ENCODE data around the gene GLYR1. TPM values are rescaled to one million over a fixed set of nuclear protein-coding genes. Genes with fewer than 3 reads are reported as not detected.

Gene GLYR1
- total and polyA plus RNA-seq, 4 donors: 18.1 to 50.2 (median 40.6) TPM

DNA sequence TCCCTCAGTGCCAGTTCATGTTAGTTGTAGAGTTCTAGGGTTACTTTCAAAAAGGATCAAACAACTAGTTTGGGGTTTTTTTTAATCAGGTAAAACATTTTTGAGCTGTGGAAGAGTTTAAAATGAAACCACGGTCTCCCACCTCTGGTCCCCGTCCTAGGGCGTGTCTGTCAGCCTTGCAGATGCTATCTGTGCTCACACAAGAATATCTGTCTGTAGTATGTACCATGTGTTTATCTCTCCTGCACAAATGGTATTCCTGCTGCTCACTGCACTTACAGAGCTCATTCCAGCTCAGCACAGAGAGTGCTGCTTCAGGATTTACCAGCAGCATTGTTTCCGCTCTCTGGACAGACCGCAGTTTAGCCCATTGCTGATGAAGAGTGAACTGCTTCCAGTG lies 39.1 kb upstream of the GLYR1 start:
- Histone ChIP-seq H3K36me3 (ENCODE audit: control insufficient read depth in 4 of 4, insufficient read depth in 3 of 4, low read depth in 1 of 4, low read length in 3 of 4) (peaks cover 16 to 82% (median 59%) of the 10 kb centered on the region in 4 donors), H3K4me3 (ENCODE audit: low read depth in 1 of 3, low read length in 3 of 3) (no peak overlapping the region), H3K9me3 (ENCODE audit: control insufficient read depth in 4 of 4, low read length in 3 of 4) (no peaks in the 10 kb centered on the region), H3K27ac (ENCODE audit: low read depth in 1 of 2, low read length in 2 of 2) (no peak overlapping the region), H3K27me3 (ENCODE audit: control insufficient read depth in 4 of 4, insufficient read depth in 4 of 4, low read length in 3 of 4) (no peaks in the 10 kb centered on the region), H3K9ac (ENCODE audit: low read depth in 1 of 2, low read length in 2 of 2) (no peak overlapping the region), H3K4me1 (ENCODE audit: control insufficient read depth in 4 of 4, insufficient read depth in 4 of 4, low read length in 3 of 4) (peaks cover 0 to 14% (median 10%) of the 10 kb centered on the region in 4 donors)
- TF ChIP-seq EGR1 (IDR thresholded peaks at IDR 0.05; ENCODE audit: low read depth in 2 of 2): no peak
- TF ChIP-seq NR2F2 (IDR thresholded peaks at IDR 0.05): no peak
- no peak for TF ChIP-seq FOXA1 (IDR thresholded peaks at IDR 0.05)
- TF ChIP-seq, protein P1, sequence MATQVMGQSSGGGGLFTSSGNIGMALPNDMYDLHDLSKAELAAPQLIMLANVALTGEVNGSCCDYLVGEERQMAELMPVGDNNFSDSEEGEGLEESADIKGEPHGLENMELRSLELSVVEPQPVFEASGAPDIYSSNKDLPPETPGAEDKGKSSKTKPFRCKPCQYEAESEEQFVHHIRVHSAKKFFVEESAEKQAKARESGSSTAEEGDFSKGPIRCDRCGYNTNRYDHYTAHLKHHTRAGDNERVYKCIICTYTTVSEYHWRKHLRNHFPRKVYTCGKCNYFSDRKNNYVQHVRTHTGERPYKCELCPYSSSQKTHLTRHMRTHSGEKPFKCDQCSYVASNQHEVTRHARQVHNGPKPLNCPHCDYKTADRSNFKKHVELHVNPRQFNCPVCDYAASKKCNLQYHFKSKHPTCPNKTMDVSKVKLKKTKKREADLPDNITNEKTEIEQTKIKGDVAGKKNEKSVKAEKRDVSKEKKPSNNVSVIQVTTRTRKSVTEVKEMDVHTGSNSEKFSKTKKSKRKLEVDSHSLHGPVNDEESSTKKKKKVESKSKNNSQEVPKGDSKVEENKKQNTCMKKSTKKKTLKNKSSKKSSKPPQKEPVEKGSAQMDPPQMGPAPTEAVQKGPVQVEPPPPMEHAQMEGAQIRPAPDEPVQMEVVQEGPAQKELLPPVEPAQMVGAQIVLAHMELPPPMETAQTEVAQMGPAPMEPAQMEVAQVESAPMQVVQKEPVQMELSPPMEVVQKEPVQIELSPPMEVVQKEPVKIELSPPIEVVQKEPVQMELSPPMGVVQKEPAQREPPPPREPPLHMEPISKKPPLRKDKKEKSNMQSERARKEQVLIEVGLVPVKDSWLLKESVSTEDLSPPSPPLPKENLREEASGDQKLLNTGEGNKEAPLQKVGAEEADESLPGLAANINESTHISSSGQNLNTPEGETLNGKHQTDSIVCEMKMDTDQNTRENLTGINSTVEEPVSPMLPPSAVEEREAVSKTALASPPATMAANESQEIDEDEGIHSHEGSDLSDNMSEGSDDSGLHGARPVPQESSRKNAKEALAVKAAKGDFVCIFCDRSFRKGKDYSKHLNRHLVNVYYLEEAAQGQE (IDR thresholded peaks at IDR 0.05): no peak
- no peak for TF ChIP-seq SP1 (IDR thresholded peaks at IDR 0.05)
- TF ChIP-seq, protein P2, sequence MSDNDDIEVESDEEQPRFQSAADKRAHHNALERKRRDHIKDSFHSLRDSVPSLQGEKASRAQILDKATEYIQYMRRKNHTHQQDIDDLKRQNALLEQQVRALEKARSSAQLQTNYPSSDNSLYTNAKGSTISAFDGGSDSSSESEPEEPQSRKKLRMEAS (IDR thresholded peaks at IDR 0.05): no peak
- TF ChIP-seq HNF4A (conservative IDR thresholded peaks at IDR 0.05): no peak
- TF ChIP-seq HNF4G (IDR thresholded peaks at IDR 0.05): no peak
- TF ChIP-seq, protein P3, sequence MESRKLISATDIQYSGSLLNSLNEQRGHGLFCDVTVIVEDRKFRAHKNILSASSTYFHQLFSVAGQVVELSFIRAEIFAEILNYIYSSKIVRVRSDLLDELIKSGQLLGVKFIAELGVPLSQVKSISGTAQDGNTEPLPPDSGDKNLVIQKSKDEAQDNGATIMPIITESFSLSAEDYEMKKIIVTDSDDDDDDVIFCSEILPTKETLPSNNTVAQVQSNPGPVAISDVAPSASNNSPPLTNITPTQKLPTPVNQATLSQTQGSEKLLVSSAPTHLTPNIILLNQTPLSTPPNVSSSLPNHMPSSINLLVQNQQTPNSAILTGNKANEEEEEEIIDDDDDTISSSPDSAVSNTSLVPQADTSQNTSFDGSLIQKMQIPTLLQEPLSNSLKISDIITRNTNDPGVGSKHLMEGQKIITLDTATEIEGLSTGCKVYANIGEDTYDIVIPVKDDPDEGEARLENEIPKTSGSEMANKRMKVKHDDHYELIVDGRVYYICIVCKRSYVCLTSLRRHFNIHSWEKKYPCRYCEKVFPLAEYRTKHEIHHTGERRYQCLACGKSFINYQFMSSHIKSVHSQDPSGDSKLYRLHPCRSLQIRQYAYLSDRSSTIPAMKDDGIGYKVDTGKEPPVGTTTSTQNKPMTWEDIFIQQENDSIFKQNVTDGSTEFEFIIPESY (IDR thresholded peaks at IDR 0.05): no peak
- no peak for TF ChIP-seq FOXA2 (IDR thresholded peaks at IDR 0.05)
- TF ChIP-seq, protein P4, sequence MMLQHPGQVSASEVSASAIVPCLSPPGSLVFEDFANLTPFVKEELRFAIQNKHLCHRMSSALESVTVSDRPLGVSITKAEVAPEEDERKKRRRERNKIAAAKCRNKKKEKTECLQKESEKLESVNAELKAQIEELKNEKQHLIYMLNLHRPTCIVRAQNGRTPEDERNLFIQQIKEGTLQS (IDR thresholded peaks at IDR 0.05): no peak
- TF ChIP-seq, protein P5, sequence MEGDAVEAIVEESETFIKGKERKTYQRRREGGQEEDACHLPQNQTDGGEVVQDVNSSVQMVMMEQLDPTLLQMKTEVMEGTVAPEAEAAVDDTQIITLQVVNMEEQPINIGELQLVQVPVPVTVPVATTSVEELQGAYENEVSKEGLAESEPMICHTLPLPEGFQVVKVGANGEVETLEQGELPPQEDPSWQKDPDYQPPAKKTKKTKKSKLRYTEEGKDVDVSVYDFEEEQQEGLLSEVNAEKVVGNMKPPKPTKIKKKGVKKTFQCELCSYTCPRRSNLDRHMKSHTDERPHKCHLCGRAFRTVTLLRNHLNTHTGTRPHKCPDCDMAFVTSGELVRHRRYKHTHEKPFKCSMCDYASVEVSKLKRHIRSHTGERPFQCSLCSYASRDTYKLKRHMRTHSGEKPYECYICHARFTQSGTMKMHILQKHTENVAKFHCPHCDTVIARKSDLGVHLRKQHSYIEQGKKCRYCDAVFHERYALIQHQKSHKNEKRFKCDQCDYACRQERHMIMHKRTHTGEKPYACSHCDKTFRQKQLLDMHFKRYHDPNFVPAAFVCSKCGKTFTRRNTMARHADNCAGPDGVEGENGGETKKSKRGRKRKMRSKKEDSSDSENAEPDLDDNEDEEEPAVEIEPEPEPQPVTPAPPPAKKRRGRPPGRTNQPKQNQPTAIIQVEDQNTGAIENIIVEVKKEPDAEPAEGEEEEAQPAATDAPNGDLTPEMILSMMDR (IDR thresholded peaks at IDR 0.05; ENCODE audit: low read depth, low read length, missing input control): no peak
- no peak for TF ChIP-seq GABPA (IDR thresholded peaks at IDR 0.05 in 1 of 2, conservative IDR thresholded peaks at IDR 0.05 in 1 of 2)
- TF ChIP-seq JUND (IDR thresholded peaks at IDR 0.05): no peak
- no peak for TF ChIP-seq RAD21 (IDR thresholded peaks at IDR 0.05)
- TF ChIP-seq YY1 (IDR thresholded peaks at IDR 0.05): no peak
- TF ChIP-seq TAF1 (conservative IDR thresholded peaks at IDR 0.05): no peak
- WGBS: 98% methylated on average over 5 of the region's 5 CpGs
- no peak for DNase-seq (ENCODE audit: low spot score)
